Raji (cell line): Measurements from ENCODE around the gene ANKS1A.

Experiments used
- POLR2A ChIP-seq: IDR thresholded peaks from 2 replicates; pipeline ENCODE4 v1.6.1; 2011; ENCODE audit warnings: low read depth, low read length, control low read depth; ENCODE audit not compliant: insufficient read depth

Gene ANKS1A

DNA sequence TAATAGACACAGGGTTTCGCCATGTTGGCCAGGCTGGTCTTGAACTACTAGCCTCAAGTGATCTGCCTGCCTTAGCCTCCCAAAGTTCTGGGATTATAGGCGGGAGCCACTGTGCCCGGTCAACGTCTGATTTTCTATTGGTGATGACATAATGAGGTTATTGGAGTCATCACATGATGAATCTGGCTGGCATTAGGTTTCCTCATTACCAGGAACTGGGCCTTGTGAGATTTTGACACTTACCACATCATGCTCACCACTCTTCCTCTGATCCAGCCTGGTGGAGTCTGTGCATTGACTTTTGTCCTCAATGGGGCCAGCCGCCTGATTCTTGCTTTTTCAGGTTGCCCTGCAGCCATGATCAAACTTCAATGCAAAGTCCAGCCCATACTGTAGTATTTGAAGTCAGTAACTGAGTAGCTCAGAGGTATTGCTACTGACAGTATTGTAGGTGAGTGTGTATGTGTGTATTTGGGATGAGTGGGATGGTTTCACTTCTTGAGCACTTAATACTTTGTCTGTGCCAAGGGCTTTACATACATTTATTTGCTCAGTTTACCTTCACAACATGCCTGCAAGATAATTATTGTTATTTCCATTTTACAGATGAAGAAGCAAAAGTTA lies 16.0 kb downstream of the ANKS1A start:
- no peak for TF ChIP-seq POLR2A

- TF ChIP-seq POLR2A = no peak
These were observed 17.8 kb downstream of the ANKS1A start for GRCh38 chr6:34906826-34907225.

DNA sequence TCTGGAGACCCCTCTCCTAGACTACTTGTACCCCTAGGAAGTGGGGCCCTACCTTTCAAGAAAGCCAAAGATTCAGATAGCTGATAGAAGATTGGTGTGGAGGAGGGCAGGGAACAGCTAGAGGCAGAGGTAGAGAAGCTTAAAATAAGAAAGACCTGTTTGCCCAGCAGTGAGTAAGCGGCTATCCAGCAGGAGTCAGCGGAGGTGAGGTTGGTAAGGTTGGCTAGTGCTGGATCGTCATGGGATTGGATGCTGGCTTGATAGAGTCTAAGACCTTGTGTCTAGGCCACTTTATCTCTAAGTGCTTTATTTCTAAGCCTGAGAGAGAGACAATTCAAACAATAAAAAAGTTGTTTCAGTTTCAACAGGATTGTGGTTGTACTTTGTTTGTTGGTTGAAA lies 19.1 kb downstream of the ANKS1A start:
- TF ChIP-seq POLR2A = no peak

DNA sequence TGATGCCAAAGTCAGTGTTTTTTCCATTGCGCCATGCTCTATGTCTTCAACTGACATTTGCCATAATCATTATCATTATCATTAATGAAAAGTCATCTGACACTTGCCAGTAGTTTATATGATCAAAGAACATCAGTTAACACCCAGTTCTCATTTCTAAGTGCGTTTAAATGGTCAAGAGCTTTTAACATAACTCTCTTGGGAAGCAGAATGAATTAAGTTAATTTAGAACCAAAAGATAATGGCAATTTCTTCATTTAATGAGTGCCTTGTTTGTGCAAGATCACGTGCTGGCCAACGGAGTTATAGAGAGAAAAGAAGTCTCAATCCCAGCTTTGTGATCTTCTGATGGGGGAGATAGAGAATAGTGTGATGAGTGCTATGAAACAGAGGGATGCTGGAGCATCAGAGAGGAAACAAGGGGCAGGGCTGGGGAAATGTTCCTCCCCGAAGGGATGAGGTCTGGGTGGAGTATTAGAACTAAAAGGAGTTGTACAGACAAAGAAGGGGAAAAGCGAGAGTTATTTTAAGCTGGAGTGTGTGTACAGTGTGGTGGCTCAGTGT lies 20.3 kb downstream of the ANKS1A start:
- no peak for TF ChIP-seq POLR2A

DNA sequence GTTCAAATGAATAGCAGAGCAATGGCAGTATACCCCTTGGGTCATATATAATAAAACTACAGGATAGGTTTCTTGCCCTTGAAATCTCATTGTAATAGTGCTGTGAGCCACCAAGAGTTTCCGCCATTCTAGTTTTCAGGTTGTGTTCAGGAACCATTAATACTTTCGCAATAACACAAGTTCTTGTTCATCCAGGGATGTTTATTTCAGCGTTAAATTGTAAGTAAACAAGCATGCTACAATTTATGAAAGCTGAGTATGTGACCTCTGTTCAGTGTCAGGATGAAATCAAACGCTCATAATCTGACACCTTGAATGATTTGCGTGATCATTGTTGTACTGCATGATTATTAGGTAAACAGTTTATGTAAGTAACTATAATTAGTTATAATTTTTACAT lies 22.8 kb downstream of the ANKS1A start:
- TF ChIP-seq POLR2A = no peak

- no peak for TF ChIP-seq POLR2A
These were observed 23.8 kb downstream of the ANKS1A start for GRCh38 chr6:34912715-34913464.

DNA sequence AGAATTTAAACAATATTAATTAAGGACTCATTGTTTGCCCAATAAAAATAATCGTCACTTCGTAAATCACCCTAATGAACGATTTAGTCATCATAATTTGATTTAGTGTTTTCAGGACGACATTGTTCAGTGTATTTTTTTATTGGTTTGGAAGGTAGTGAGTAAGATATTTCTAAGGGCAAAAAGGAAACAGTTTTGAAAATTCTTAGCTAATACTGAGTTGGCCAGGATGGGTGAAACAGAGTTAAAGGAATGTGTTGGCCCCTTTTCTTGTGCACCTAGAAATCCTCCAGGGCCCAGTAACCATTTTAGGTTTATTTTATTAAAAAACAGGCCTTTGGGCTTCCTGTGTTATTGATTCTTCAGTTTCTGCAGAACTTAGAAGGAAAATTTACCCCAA lies 25.3 kb downstream of the ANKS1A start:
- no peak for TF ChIP-seq POLR2A

DNA sequence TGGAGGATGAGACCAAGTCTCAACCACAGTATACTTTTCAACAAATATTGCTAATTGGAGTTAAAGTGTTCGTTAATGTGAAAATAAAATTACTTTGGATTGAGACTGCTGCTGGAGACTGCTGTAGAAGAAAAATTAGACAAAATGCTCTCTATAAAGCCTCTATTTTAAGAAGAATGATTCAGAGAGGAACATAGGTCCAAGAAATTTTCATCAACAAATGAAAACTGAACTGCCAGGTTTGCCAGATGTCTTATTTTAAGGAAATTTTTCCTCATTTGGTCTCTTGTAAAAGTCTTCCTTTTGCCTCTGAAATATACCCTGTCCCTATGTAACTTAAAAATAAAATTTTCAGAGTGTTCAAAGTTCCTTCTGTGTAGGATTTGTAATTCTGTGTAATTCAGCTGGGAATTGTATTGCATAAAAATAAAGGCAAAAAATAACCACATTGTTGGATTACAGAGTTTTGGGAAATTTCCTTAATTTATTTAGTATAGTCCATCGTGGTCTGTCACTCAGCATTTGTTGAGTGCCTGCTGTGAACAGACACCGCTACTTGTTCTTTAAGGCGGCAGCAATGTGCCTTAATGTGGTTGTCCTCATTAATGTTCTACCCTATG lies 27.4 kb downstream of the ANKS1A start:
- no peak for TF ChIP-seq POLR2A

- no peak for TF ChIP-seq POLR2A
These were observed 28.7 kb downstream of the ANKS1A start for GRCh38 chr6:34917626-34918285.

DNA sequence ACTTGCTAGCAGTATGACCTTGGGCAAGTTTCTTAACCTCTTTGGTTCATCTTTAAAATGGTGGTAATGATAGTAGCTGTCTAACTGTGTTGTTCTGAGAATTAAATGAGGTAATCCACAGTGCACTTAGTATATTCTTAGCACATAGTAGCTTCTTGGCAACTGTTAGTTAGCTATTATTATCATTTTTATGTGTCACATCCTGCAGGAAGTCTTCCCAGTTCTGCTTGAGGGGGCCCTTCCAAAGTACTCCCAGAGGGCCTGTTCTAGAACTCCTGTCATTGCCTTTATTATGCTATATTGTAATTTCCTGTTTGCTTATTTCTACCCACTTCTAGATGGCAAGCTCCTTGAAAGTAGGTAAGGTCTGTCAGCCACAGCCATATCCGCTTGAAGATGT lies 30.6 kb downstream of the ANKS1A start:
- no peak for TF ChIP-seq POLR2A

GRCh38 chr6:34920097-34920496 lies 31.0 kb downstream of the ANKS1A start:
- no peak for TF ChIP-seq POLR2A

DNA sequence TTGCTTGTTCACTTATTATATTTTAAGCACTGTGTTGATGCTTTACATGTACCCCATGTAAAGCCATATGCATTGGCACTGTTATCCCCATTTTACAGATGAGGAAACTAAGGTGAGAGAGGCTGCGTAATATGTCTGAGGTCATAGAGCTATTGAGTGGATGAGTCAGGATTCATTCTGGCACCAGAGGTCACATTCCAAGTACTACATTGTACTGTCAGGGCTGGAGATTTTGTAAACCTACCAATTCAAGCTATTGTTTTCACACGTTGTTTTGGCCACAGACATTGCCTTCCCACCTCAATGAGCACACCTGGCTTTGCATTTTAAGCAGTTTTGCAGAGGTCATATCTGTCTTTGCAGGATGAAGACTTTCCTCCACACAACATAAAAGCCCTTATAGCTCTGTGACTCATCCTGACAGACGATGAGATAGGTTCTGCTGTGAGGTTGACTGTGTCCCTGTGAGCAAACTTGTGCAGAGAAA lies 33.2 kb downstream of the ANKS1A start:
- no peak for TF ChIP-seq POLR2A

GRCh38 chr6:34924831-34925625 lies 36.0 kb downstream of the ANKS1A start:
- no peak for TF ChIP-seq POLR2A

DNA sequence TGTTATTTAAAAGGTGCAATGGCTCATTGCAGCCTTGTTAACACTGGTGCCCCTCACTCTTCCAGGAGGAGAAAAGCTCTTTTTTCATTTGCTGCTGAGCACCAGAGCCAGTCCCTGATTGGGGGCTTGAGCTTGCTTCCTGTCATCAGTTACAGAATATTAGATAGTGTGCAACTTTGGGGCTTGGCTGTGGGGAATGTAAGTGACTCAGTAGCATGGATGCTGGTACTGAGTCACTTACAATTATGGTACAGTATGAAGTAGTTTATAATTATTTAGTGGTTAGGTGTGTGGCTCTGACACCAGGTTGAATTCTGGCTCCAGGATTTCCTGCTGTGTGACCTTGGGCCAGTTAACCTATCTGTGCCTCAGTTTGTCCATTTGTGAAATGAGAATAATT lies 37.6 kb downstream of the ANKS1A start:
- TF ChIP-seq POLR2A = no peak
